HUDEP-2 (cell line): ENCODE results near the gene RTN4RL2.
A peak's percentile ranks its signal among the peaks of the same experiment; 100 is the strongest.

Experiments used
- DNase-seq, 76 experiments: peaks; one replicate each; lab custom pipeline; 2025; ENCODE audit not compliant: unreplicated experiment in 76 of 76; lab: John Stamatoyannopoulos, UW

Gene RTN4RL2

DNA sequence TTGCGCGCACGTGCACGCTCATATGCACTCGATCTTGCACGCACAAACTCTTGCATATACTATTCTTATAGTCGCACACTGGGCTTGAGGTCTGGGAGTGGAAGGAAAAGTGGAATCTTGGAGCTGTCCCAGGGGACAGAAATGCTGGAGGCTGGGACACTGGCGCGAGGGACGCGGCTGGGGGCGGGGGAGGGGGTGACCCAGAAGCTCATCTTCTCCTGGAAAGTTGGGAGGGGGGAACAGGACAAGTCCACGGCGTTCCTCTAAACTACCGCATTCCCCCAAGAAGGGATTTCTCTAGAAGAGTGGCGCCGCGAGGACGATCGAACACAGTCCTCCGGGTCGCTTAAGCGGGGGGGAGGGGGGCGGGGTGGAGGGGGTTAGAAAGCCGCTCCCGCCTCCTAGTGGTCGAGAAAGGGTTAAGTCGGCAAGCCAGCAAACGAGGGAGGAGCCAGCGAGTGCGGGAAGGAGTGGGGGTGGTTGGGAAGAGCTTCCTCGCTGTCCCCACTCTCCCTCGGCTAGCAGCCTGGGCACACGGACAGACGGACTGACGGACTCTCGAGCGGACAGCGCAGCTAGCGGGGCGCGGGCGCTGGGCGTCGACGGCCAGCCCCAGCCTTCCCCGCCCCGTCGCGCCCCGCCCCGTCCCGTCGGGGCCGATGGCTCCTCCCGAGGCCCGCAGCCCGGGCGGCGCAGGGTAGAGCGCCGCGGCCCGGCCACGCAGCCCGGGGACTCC lies at the start of gene RTN4RL2:
Gene RTN4RL2, plus strand, starts transcription at position 507 of the 736 bp plus-strand sequence. CDS start 338 bp downstream, outside the sequence.
- peak in 59 of 76 experiments; percentile 18 to 76 (median 56) for DNase-seq

DNA sequence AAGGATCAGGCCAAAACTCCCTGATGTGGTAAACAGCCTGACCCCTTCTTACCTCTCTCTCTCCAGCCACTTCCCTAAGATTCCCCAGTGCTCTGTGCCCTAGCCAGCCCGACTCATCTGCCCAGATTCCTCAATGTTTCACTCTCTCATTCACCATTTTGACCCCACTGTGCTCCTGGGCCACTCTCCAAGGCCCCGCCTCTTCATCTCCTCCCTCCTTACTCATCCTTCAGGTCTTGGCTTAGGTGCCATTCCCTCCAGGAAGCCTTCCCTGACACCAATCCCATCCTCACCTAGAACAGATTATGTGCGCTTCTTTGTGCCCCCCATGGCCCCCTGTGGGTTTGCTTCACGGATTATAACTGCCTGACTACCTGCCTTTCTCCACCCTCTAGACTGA lies 46.6 kb upstream of the RTN4RL2 start:
- DNase-seq, result no peak

DNA sequence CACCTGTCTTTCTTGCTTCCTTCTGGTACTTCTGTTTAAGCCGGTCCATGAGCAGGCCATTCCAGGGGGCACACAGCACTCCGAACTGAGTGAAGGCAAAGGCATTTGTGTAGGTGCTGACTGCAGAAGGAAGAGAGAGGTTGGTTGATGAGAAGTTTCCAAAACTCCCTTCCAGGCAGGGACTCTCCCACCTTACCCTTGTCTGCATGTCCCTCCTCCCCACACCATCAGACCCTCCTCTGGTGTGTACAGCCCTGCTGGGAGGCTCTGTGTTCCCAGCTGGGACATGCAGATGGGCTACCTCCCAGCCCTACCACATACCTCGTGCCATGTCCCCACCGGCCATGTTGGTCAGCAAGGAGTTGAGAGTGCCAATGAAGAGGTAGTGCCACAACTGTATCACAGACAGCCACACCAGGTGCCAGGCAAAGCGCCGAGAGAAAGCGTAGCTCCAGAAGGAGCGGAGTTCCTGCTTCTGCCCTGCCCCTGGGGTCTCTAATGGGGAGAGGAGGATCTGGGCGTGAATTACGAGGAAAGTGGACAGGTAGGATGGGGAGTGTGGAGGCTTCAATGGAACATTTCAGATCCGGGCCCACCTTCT lies 45.6 kb upstream of the RTN4RL2 start:
- no peak for DNase-seq

DNA sequence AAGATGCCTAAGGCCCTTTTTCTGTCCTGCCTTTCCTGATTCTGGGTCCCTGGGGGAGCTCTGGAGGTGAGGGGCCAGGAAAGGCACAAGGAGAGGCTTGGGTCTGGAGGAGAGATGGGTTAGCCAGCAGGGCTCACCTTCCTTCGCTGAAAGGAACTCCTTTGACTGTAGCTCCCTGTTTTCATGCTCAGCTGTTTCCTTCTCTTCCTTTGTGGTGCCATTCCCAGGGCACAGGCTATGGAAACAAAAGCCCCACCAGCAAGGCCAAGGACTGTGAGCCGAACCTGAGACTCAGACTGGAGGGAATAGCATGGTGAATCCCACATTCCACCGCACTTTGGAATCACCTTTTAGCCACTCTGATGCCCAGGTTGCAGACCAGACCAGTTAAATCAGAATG lies 43.9 kb upstream of the RTN4RL2 start:
- DNase-seq, result no peak

DNA sequence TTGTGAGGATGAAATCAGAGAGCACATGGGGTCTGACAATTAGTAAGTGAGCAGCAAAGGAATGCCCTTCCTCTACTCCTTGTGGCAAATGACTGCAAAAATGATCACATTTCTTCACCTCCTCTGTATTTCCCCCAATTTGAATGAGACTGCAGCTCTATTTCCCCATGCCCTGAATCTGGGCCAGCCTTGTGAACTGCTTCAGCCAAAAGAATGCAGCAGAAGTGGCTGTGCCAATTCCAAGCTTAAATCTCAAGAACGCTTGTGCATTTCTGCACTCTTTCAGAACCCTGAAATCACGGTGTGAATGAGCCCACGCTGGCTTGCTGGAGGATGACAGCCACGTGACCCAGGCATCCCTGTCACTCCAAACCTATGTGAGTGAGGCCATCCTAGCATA lies 43.3 kb upstream of the RTN4RL2 start:
- DNase-seq, result no peak

DNA sequence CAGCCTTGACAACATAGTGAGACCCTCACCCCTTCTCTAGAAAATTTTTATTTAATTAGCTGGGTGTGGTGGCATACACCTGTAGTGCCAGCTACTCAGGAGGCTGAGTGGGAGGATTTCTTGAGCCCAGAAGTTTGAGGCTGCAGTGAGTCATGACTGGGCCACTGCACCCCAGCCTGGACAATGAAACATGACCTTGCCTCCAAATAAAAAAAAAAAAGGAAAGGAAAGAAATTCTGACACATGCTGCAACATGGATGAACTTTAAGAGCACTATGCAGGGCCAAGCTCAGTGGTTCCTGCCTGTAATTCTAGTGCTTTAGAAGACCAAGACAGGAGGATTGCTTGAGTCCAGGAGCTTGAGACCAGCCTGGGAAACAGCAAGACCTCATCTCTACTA lies 42.2 kb upstream of the RTN4RL2 start:
- DNase-seq, result no peak

DNA sequence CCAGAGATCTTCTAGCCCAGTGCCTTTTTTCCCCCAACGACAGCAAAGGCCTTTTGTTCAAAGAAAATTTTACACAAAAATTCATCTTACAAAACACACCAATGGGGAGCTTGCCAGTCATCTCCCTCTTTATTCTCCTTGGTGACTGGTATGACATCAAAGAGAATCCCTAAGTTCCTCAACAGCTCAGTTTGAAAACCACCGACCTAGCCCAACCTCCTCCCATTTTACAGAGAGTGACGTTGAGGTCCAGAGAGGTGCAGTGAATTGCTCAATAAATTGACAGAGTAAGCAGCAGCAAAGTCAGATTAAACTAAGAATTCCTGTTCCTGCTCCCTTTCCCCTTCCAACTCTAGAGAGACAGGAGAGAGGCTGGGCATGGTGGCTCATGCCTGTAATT lies 41.2 kb upstream of the RTN4RL2 start:
- DNase-seq, result no peak

DNA sequence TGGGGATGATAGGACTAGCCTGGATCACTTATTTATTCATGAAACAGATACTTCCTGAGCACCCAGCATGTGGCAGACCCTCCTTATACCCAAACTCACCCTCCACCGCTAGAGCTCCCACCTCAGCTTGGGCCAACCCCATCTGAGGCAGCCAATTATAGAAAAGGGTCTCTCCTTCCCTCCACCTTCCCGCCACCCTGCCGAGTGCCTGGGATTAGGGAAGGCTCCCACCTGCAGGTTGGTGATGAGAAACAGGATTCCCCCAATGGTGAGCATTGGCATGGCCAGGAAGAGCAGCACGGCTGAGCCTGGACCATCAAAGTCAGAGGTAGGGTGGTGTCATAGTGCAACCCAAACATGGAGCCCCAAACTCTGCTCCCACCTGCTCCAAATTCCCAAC lies 39.3 kb upstream of the RTN4RL2 start:
- DNase-seq, result no peak

DNA sequence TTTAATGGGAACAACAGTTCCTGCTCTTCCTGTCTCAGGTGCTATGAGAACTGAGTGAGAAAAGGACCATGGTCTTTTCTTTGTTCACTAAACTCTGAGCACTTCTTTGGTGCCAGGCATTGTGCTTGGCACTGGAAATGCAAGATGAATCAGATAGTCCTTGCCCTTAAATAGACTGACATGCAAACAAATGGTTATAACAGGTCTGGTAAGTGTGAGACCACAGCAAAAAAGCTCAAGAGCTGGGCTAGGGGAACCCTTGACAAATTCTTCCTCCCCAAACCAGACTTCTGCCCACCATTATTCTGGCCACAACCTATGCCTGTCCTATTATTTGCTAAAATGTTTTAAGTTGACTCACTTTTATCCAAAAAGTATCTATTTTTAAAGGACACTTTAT lies 38.5 kb upstream of the RTN4RL2 start:
- DNase-seq, result no peak

DNA sequence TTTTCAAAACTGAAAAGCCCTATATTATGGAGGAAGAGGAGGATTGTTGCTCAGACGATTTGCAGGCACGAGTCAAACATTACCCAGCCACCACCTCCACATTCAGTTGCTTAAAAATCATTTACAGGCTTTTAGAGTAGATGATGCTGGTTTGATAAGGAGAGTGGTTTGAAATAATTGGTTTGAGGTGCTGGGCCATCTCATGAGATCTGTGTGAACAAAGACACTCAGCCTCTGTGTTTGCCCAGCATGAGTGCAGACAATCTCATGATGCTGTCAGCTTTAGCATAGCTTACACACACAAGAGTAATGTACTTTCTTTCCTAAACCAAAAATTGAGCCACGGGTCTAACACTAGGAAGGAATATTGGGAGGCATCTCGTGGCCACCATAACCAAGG lies 37.7 kb upstream of the RTN4RL2 start:
- no peak for DNase-seq

DNA sequence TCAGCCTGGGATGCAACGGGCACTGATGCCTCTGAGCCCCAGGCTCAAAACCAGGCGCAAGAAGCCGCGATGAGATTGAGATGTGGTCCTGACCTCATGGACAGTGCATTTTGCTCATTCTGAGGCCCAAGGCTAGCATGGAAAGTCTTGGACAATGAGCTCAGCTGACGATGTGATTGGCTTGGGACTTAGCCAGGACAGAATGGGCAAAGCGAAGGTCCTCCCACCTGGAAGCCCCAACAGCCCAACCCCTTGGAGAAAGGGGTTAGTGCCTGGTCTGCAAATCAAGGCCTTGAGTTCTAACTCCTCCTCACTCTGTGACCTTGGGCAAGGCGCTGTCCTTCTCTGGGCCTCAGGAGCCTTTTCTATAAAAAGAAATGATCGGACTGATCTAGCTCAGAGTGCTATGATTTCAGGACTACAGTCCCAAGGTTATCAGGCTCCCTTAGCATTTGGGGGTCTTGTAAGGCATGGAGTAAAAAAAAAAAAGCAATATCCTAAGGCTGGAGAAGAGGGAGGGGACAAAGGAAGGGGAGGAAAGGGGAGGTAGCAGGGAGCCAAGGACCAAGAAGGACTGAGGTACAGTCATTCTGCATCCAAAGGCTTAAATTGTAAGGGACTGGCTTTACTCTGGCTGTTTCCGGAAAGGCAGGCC lies 36.1 kb upstream of the RTN4RL2 start:
- DNase-seq, result peak in 2 of 76 experiments; percentile 3 to 23

DNA sequence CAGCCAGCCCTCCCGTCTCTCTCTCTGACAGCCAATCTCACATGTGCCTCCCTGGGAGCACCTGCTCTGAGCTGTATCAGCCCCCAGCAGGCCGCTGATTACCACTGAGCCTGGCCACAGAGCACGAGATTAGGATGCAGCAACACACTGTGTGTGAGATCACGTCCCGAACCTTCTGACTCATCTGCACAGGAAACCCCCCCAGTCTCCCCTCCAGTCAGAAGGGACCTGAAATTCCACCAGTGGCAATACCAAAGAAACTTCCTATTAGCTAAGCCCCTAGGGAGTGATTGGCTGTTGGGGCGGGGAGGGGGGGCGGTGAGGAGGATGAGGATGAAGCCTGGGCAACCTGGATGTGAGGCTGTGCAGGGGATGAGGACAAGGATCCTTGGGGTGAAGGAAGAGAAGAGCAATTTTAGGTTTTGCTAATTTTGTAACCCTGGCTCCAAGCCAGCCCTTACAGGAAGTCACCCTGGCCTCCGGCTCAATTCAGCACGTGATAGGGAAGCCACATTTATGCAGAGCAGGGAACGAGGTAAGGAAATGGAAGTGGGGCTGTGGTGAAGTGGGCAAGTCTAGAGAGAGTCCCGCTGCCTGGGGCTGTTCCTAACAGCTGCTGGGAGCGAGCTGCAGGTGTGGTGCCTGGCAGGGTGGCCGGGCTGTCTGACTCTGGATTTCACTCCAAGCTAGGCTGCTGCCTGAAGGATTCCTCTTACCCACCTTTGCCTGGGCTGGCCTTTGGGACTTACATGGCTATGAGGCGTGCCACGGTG lies 35.4 kb upstream of the RTN4RL2 start:
- DNase-seq, result peak in 74 of 76 experiments; percentile 58 to 95 (median 89)

DNA sequence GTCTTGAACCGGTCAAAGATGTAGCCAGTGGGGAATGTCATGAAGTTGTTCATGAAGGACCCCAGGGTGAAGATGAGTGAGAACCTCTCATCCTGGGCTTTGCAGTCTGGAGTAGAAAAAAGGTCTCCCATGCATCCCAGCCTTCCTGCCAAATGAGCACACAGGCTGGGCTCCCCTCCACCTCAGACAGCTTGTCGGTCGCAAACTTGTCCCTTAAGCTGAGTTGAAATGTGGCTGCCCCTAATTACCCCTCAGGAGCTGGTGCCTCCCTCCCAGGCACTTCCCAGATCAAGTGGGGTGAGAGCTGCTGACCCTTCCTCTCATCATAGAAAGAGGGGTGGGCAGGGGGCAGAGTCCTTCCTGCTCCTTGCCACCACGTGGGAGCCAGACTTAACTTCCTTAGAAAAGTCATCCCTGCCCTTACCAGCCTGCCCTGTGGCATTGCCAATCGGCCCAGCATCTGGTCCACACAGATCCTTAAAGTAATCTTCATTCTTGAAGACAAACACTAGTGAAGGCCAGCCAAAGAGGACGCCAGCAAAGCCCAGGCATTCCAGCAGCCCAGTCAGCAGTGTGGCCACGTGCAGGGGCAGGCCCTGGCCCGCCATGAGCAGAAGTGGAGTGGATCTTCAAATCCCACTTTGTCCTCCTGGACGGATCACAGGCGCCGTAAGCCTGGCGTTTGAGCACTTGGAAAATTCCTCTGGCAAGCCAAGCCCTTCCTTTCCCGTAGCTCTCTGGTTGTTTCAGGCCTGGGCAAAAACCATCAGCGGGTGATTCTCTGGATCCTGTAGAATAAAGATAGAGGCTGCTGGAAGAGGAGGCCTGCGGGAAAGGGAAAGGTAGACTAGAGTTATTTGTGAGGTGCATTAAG lies 34.5 kb upstream of the RTN4RL2 start:
- DNase-seq, result peak in 14 of 76 experiments; percentile 11 to 61 (median 30)

DNA sequence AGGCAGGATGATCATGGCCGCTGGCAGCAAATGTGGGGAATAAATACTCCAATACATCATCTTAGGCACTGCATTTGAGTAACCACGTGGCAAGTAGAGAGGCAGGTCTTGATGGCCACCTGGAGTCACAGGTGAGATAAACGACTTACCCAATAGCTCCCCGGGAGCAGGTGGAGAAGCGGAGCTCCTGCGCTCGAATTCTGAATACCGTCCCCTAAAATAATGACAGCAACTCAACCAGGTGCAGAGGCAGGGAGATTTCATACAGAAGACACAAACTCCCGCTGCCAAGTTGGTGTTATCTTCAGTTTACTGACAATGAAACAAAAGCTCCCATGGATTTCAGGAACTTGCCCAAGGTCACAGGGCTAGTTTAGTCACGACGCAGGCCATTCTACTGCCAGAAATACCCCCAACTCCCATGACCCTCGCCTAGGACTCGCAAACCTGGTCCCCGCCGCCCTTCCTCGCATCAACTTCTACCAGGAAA lies 33.8 kb upstream of the RTN4RL2 start:
- DNase-seq, result peak in 9 of 76 experiments; percentile 9 to 61 (median 41)

DNA sequence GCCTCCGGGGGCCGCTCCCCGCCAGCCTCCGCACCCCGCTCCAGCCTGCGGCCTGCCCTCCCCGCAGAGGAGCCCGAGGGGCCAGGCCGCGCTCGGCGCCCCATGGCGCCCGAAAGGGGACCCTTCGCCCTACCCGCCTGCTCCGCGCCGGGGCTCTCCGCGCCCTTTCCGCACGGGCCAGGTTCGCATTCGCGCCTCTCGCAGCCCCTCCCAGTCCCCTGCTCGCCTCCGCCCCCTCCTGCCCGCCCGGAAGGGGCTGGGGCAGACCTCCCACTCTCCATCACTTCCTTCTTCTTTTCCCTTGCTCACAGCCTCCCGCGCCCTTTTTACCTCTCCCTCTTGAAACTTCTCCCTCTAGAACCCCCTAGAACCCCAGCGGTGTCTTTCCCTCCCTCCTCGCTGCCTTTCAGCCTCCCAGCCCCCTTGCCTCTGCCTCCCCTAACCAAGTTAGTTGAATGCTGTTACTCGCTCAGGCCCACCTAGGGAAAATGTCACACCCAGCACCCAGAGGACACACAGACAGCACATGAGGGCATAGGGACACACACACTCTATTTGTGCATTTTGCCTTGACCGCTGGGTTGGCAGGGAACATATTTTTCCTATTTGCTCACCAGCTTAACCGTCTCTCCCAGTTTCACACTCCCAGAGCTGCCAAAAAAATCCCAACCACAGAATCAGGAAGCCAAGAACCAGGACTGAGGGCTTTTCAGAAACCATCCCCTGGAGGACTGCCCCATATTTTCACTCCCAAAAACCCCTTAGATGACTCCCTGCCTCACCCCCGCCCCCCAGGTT lies 33.2 kb upstream of the RTN4RL2 start, which contains the start of gene SLC43A3:
Gene SLC43A3, minus strand, starts transcription at position 193 of the 798 bp plus-strand sequence. CDS start 949 bp downstream, outside the sequence.
- DNase-seq, result peak in 72 of 76 experiments; percentile 26 to 83 (median 71)

DNA sequence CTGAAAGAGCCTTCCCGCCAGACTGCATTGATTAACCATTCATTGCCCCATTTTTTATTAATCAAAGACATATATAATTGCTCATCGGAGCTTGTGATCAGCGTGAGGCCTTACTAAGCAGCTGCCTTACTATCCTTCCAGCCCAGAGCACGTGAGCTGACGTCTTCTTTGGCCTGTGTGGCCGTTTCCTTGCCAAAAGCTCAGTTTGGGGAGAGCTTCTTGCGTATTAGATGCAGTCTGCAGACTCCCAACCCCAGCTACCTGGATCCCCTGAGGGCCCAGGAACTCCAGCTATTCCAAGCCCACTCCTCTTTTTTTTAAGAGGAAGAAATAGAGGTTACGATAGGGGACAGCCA lies 32.6 kb upstream of the RTN4RL2 start:
- DNase-seq, result no peak

DNA sequence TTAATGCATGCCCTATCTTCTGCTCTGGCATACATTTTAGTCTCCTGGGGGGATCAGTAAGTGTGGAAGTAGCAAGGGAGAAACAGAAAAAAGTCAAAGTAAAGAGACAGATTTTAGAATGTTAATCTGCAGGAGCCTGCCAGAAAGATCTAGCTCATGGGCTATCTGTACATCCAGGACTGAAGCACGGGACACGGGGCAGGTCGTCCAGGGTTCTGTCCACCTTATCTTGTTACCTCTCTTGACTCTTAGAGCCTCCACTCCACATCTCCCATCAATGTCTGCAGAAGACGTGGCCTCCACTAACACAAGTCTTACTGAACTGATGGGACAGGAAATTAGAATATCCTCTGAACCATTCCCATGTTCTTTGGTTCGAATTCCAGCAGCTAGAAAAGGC lies 31.7 kb upstream of the RTN4RL2 start:
- no peak for DNase-seq

DNA sequence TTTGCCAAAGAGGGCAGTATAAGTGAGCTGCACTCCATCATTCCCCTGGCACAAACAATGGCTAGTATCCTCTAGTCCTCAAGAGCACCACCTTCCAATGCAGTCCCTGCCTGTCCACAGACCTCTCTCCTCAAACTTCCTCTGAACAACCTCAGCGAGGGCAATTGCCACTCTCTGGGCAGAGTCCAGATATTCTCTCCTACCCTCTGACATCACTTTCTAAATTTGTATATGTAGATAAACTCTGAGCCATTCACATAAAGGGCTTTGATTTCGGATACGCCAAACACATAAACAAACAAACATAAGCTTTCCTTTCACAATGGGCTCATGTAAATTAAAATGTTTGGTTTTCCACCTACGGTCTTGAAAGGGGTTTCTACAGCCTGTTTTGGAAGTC lies 30.4 kb upstream of the RTN4RL2 start:
- DNase-seq, result no peak

DNA sequence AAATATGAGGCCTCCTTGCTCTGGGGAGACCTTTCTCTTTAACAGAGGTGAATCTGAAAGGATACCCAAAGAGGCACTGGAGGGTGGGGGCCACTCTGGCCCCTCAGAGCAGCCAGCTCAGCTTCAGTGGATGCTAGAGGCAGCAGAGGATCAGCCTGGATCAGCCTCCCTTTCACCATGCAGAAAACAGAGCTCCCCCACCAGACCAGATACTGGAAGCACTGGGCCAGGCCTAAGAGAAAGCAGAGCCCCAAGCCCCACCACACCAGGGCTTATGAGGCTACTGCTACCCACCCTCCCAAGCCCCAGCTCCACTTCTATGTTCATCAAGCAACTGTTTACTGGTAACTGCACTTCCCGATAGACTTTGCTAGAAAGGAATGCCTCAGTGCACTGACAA lies 29.4 kb upstream of the RTN4RL2 start:
- peak in 19 of 76 experiments; percentile 7 to 44 (median 22) for DNase-seq
